Peyer's patch (tissue), 4 donors: ENCODE measurements around the gene CNKSR3. TPM values are rescaled to one million over a fixed set of nuclear protein-coding genes. Genes with fewer than 3 reads are reported as not detected.

Experiments
- DNase-seq, 3 donors: peaks; one replicate each; pipeline ENCODE4 v3.0.0-alpha.2; 2017 to 2019
- H3K27ac ChIP-seq, 4 donors: fragments of 200-600 bp; sonication (generic); one replicate each; pipeline ENCODE4 v1.5.1; 2016 to 2019
- H3K27me3 ChIP-seq, 2 donors: fragments of 200-600 bp; sonication (generic); one replicate each; pipeline ENCODE4 v1.5.1; 2019
- H3K36me3 ChIP-seq, 3 donors: fragments of 200-600 bp; sonication (generic); one replicate each; pipeline ENCODE4 v1.5.1; 2016 to 2019
- H3K4me1 ChIP-seq, 4 donors: fragments of 200-600 bp; sonication (generic); one replicate each; pipeline ENCODE4 v1.5.1; 2016 to 2019
- H3K4me3 ChIP-seq, 4 donors: fragments of 200-600 bp; sonication (generic); 1 replicate in 3 of 4; 2 replicates in 1 of 4; pipeline ENCODE4 v1.5.1; 2016 to 2019; ENCODE audit warnings: mild to moderate bottlenecking in 1 of 4
- H3K9me3 ChIP-seq, 4 donors: fragments of 200-600 bp; sonication (generic); one replicate each; pipeline ENCODE4 v1.5.1; 2016 to 2019; ENCODE audit warnings: mild to moderate bottlenecking in 1 of 4
- POLR2A ChIP-seq, 2 donors: fragments of 450-650 bp; IDR thresholded peaks; one replicate each; pipeline ENCODE4 v1.5.1; 2017; ENCODE audit warnings: antibody characterized with exemption in 2 of 2, mild to moderate bottlenecking in 2 of 2, moderate library complexity in 2 of 2
- total RNA-seq, 4 donors: library from RNA; depleted of rRNA; stranded (reverse); fragments of >200 nt; gene quantifications; one replicate each; pipeline ENCODE4 v1.1.0, GENCODE V29; 2016
- TF ChIP-seq, protein P1 (sequence below), 6 experiments: fragments of 450-650 bp in 4 of 6; fragments of 200-600 bp in 2 of 6; sonication (generic) in 1 of 6; IDR thresholded peaks; one replicate each; pipeline ENCODE4 v1.5.1; 2017 to 2019; ENCODE audit warnings: antibody characterized with exemption in 6 of 6, mild to moderate bottlenecking in 3 of 6, moderate library complexity in 1 of 6

The CNKSR3 gene
- total RNA-seq, 4 donors from 2014 or later: 29.6 to 34.5 (median 30.1) TPM

GRCh38 chr6:154482858-154483257, 27.6 kb downstream of the CNKSR3 start:
- peaks cover 0 to 1% (median 0%) of the 10 kb centered on the region in 4 donors for H3K4me1 ChIP-seq
- H3K27ac ChIP-seq: peak overlapping the region in 2 of 4 donors; percentile 23 to 39
- TF ChIP-seq POLR2A (IDR thresholded peaks at IDR 0.05): no peak
- TF ChIP-seq, protein P1, sequence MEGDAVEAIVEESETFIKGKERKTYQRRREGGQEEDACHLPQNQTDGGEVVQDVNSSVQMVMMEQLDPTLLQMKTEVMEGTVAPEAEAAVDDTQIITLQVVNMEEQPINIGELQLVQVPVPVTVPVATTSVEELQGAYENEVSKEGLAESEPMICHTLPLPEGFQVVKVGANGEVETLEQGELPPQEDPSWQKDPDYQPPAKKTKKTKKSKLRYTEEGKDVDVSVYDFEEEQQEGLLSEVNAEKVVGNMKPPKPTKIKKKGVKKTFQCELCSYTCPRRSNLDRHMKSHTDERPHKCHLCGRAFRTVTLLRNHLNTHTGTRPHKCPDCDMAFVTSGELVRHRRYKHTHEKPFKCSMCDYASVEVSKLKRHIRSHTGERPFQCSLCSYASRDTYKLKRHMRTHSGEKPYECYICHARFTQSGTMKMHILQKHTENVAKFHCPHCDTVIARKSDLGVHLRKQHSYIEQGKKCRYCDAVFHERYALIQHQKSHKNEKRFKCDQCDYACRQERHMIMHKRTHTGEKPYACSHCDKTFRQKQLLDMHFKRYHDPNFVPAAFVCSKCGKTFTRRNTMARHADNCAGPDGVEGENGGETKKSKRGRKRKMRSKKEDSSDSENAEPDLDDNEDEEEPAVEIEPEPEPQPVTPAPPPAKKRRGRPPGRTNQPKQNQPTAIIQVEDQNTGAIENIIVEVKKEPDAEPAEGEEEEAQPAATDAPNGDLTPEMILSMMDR (IDR thresholded peaks at IDR 0.05): no peak
- no peaks in the 10 kb centered on the region for H3K36me3 ChIP-seq
- H3K27me3 ChIP-seq: no peaks in the 10 kb centered on the region
- H3K9me3 ChIP-seq: no peaks in the 10 kb centered on the region
- H3K4me3 ChIP-seq: no peak overlapping the region
- no peak for DNase-seq

GRCh38 chr6:154481521-154482013, 28.9 kb downstream of the CNKSR3 start:
- Histone ChIP-seq H3K36me3 (no peaks in the 10 kb centered on the region), H3K27me3 (no peaks in the 10 kb centered on the region), H3K4me1 (no peaks in the 10 kb centered on the region), H3K4me3 (no peak overlapping the region), H3K9me3 (no peaks in the 10 kb centered on the region), H3K27ac (peak overlapping the region in 1 of 4 donors; percentile 23)
- no peak for TF ChIP-seq POLR2A (IDR thresholded peaks at IDR 0.05)
- DNase-seq: no peak

DNA sequence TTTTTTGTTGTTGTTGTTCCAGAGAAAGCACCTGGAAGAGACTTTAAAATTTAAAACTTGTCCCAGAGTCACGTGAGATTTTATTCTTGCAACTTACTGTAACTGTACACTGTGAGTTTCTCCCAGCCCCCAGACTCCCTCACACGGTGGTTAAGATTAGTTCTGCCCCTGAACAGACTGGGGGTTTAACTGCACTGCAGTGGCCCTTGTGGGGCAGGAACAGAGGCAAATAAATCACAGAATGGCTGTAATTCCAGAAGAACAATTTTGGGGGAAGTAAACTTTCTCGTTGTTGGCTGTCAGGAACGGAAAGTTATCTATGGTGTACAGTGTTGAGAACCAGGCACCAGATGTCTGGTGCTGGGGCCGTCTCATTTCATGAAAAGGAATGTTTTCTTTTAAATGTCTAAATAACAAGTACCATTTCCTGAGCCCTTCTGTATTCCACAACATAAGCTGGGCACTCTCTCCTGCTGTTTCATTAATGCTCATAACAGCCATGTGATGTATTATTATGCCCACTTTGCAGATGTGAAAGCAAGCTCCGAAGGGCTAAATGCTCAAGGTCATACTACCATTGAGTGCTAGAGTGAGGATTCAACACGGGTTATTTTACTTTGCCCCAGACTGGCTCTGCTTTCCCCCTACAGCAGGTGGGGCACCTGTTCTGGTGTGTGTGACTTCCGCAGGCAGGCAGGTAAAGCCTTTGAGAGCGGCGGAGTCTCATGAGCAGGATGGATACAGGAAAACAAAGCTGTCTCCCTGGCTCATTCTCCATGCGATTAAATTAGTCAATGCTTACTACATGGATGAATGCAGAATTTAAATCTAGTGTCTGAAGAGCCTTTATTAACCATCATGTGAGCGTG, 30.5 kb downstream of the CNKSR3 start:
- TF ChIP-seq, protein P1 (IDR thresholded peaks at IDR 0.05): no peak
- no peak for TF ChIP-seq POLR2A (IDR thresholded peaks at IDR 0.05)
- Histone ChIP-seq H3K4me1 (no peaks in the 10 kb centered on the region), H3K27ac (peak overlapping the region in 3 of 4 donors; percentile 14 to 61 (median 26))

GRCh38 chr6:154479351-154479769, 31.1 kb downstream of the CNKSR3 start:
- Histone ChIP-seq H3K36me3 (no peaks in the 10 kb centered on the region), H3K27ac (peak overlapping the region in 1 of 4 donors; percentile 61), H3K9me3 (no peaks in the 10 kb centered on the region), H3K27me3 (no peaks in the 10 kb centered on the region), H3K4me3 (no peak overlapping the region), H3K4me1 (no peaks in the 10 kb centered on the region)
- no peak for DNase-seq
- no peak for TF ChIP-seq POLR2A (IDR thresholded peaks at IDR 0.05)
- TF ChIP-seq, protein P1 (IDR thresholded peaks at IDR 0.05): no peak

More for the DNA sequence above, 30.5 kb downstream of the CNKSR3 start:
- Histone ChIP-seq H3K27me3 (no peaks in the 10 kb centered on the region), H3K4me3 (no peak overlapping the region), H3K36me3 (no peaks in the 10 kb centered on the region), H3K9me3 (no peaks in the 10 kb centered on the region)
- no peak for DNase-seq

DNA sequence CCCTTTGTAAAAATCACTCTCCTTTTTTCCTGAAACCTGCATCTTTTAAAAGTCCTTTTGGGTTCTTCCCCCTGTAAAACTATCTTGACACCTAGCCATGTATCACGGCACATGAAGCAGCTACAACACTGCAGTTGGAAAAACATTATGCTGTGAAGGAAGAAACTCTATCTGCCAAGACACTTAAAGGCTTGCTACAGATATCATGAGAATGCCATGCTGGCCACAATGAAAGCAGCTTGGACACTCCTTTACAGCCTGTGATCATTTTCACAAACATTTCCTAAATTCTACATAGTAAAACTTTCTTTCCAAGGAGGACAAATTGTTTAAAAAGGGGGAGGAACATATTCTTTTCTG, 31.8 kb downstream of the CNKSR3 start:
- Histone ChIP-seq H3K36me3 (no peaks in the 10 kb centered on the region), H3K4me1 (no peaks in the 10 kb centered on the region), H3K9me3 (no peaks in the 10 kb centered on the region), H3K4me3 (no peak overlapping the region), H3K27ac (peak overlapping the region in 1 of 4 donors; percentile 61), H3K27me3 (no peaks in the 10 kb centered on the region)
- no peak for TF ChIP-seq POLR2A (IDR thresholded peaks at IDR 0.05)
- TF ChIP-seq, protein P1 (IDR thresholded peaks at IDR 0.05): no peak
- no peak for DNase-seq

GRCh38 chr6:154478021-154478700, 32.3 kb downstream of the CNKSR3 start:
- no peak overlapping the region for H3K4me3 ChIP-seq
- TF ChIP-seq, protein P1 (IDR thresholded peaks at IDR 0.05): no peak
- no peak for TF ChIP-seq POLR2A (IDR thresholded peaks at IDR 0.05)
- peak overlapping the region in 1 of 4 donors; percentile 61 for H3K27ac ChIP-seq
- no peaks in the 10 kb centered on the region for H3K4me1 ChIP-seq
- no peaks in the 10 kb centered on the region for H3K36me3 ChIP-seq
- no peak for DNase-seq
- H3K27me3 ChIP-seq: no peaks in the 10 kb centered on the region
- H3K9me3 ChIP-seq: no peaks in the 10 kb centered on the region
